Measurements from ENCODE around the gene NTNG2.

NTNG2 gene

GRCh38 chr9:132268725-132269352 is 107.0 kb downstream of the NTNG2 start:
- peak; percentile 55 for DNase-seq

- DNase-seq = peak; percentile 29
Observed at GRCh38 chr9:132269704-132270516, 108.1 kb downstream of the NTNG2 start.

- DNase-seq = no peak
Observed at GRCh38 chr9:132274861-132275260, 113.0 kb downstream of the NTNG2 start.

GRCh38 chr9:132283165-132283564 is 121.3 kb downstream of the NTNG2 start:
- DNase-seq = no peak

GRCh38 chr9:132283863-132284262 is 122.0 kb downstream of the NTNG2 start:
- DNase-seq = no peak

DNA sequence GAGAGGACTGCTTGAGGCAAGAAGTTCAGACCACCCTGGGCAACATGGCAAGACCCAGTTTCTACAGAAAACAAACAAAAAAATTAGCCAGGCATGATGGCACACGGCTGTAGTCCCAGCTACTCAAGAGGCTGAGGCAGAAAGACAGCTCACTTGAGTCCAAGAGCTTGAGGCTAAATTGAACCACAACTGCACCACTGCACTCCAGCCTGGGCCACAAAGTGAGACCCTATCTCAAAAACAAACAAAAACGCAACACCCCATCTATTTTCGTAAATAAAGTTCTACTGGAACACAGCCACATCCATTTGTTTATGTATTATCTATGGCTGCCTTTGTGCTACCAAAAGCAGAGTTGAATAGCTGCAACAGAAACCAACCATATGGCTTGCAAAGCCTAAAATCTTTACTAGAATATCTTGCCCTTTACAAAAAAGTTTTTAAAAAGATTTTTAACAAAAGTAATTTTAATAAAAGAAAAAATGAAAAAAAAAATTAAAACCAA is 125.5 kb downstream of the NTNG2 start:
- DNase-seq = no peak

DNA sequence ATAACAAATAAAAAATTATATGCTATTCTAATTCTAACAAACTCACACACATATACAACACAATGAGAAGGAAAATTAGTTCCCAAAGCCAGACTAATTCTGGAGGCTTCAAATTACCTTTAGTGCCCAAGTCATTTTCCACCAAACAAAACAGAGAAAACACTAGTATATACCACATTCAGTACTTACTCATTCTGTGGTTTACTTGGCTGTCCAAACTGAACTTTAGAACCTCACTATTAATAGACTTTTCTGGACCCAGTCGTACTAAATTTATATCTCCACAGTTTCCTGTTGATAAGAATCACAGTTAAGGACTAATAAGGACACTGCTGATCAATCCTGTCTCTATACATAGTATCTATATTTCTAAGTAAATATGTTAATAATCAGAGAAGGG is 126.5 kb downstream of the NTNG2 start:
- no peak for DNase-seq

GRCh38 chr9:132288966-132289365 is 127.1 kb downstream of the NTNG2 start:
- DNase-seq = no peak

DNA sequence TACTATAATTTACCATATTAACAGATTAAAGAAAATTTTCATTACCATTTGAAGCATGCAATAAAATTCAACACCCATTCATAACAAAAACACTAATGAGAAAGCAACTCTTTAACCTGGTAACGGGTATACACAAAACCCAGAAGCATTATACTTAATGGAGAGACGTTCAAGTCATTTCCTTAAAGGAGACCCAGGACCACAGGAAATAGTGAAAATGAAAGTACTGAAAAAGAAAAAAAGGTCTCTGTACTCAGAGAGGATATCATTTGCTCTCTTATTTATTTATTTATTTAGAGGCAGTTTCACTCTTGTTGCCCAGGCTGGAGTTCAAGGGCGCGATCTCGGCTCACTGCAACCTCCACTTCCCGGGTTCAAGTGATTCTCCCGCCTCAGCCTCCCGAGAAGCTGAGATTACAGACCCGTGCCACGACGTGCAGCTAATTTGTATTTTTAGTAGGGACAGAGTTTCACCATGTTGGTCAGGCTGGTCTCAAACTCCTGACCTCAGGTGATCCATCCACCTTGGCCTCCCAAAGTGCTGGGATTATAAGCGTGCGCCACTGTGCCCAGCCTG is 131.4 kb downstream of the NTNG2 start:
- DNase-seq = no peak

All from activated CD4-positive, alpha-beta T cell treated with anti-CD3 and anti-CD28 coated beads for 1 hour (primary cell).